Endothelial cell of umbilical vein (primary cell): Measurements from ENCODE around the gene SLC26A11. TPM values are rescaled to one million over a fixed set of nuclear protein-coding genes. Genes with fewer than 3 reads are reported as not detected.

Experiments
- BruUV-seq: library from RNA; stranded (reverse); fragments of 400-500 nt; replicated peaks from 2 replicates; lab custom pipeline; 2021; lab: Mats Ljungman, UMichigan
- CTCF ChIA-PET: fragments of 300-600, 350-600 bp; sonication (Branson Sonifier 250); formaldehyde crosslinking; loops from one replicate; lab custom pipeline; 2021; ENCODE audit warnings: antibody characterized with exemption, inconsistent platforms; lab: Charles Lee
- POLR2A ChIA-PET: fragments of 300-600, 350-600 bp; sonication (Branson Sonifier 250); formaldehyde crosslinking; loops from one replicate; lab custom pipeline; 2021; ENCODE audit warnings: antibody characterized with exemption, inconsistent platforms; lab: Charles Lee
- DNase-seq: peaks from one replicate; pipeline ENCODE4 v3.0.0-alpha.2; 2011; ENCODE audit warnings: low read depth, low spot score
- FAIRE-seq: peaks from 2 replicates; lab custom pipeline; 2011; peaks lifted over from hg19 to GRCh38; lab: Jason Lieb, UNC
- H2AFZ ChIP-seq: 2 replicates; pipeline ENCODE4 v1.6.0; 2012; ENCODE audit warnings: low read depth, low read length, control low read depth, inconsistent platforms
- H3K27ac ChIP-seq: 2 replicates; pipeline ENCODE4 v1.5.1; 2011; ENCODE audit warnings: low read depth, mild to moderate bottlenecking, control low read depth, low read length, moderate library complexity; ENCODE audit not compliant: insufficient read depth
- H3K27me3 ChIP-seq, 2 experiments: 2 replicates each; pipeline versions ENCODE4 v1.6.0 to v1.6.1; 2011; ENCODE audit warnings: low read length in 2 of 2, mixed read lengths in 1 of 2; ENCODE audit not compliant: control insufficient read depth in 2 of 2, insufficient read depth in 2 of 2
- H3K36me3 ChIP-seq, 2 experiments: 2 replicates in 1 of 2; 3 replicates in 1 of 2; pipeline ENCODE4 v1.5.1; 2011; ENCODE audit warnings: low read length in 2 of 2, mild to moderate bottlenecking in 1 of 2, moderate library complexity in 1 of 2; ENCODE audit not compliant: control insufficient read depth in 2 of 2, insufficient read depth in 2 of 2; ENCODE audit errors: extremely low read depth in 1 of 2
- H3K4me1 ChIP-seq: 3 replicates; pipeline ENCODE4 v1.5.1; 2011; ENCODE audit warnings: mild to moderate bottlenecking, low read length; ENCODE audit not compliant: control insufficient read depth, insufficient read depth; ENCODE audit errors: extremely low read depth
- H3K4me2 ChIP-seq: 2 replicates; pipeline ENCODE4 v1.6.1; 2011; ENCODE audit warnings: low read length, control low read depth, mixed read lengths; ENCODE audit not compliant: insufficient read depth
- H3K4me3 ChIP-seq, 3 experiments: fragments of 200-600 bp in 1 of 3; sonication (generic), shearing (Covaris generic) in 1 of 3; replicated peaks in 1 of 3; 2 replicates each; pipeline ENCODE4 v1.5.1; 2011 to 2016; ENCODE audit warnings: control low read depth in 3 of 3, low read length in 3 of 3, mild to moderate bottlenecking in 2 of 3, inconsistent platforms in 1 of 3, low read depth in 1 of 3, moderate library complexity in 1 of 3; ENCODE audit not compliant: insufficient read depth in 1 of 3
- H3K79me2 ChIP-seq: 2 replicates; pipeline ENCODE4 v1.6.0; 2012; ENCODE audit warnings: low read length, inconsistent platforms; ENCODE audit not compliant: control insufficient read depth, insufficient read depth
- H3K9ac ChIP-seq: replicated peaks from 2 replicates; pipeline ENCODE3; 2011; ENCODE audit warnings: low read length, control low read depth; ENCODE audit not compliant: insufficient read depth; ENCODE audit errors: extremely low read depth
- H3K9me1 ChIP-seq: replicated peaks from 3 replicates; pipeline ENCODE4 v1.6.0; 2011; ENCODE audit warnings: mild to moderate bottlenecking, low read length; ENCODE audit not compliant: control insufficient read depth, insufficient read depth; ENCODE audit errors: extremely low read depth
- H3K9me3 ChIP-seq: replicated peaks from 2 replicates; pipeline ENCODE4 v1.5.1; 2012; ENCODE audit warnings: low read length, inconsistent platforms; ENCODE audit not compliant: control insufficient read depth, insufficient read depth
- H4K20me1 ChIP-seq: replicated peaks from 2 replicates; pipeline ENCODE3; 2011; ENCODE audit warnings: mild to moderate bottlenecking, low read length; ENCODE audit not compliant: control insufficient read depth, insufficient read depth; ENCODE audit errors: extremely low read depth
- CTCF ChIP-seq, 2 donors: IDR thresholded peaks; 1 replicate in 1 of 2; 2 replicates in 1 of 2; pipeline ENCODE4 v1.5.1; 2011; ENCODE audit warnings: low read length in 2 of 2, mild to moderate bottlenecking in 2 of 2, moderate library complexity in 2 of 2, control low read depth in 1 of 2, inconsistent platforms in 1 of 2, low read depth in 1 of 2; ENCODE audit not compliant: insufficient read depth in 1 of 2; ENCODE audit errors: extremely low read depth in 1 of 2
- EZH2 ChIP-seq: IDR thresholded peaks from 2 replicates; pipeline ENCODE4 v1.6.1; 2012; ENCODE audit warnings: borderline replicate concordance, low read depth, mild to moderate bottlenecking, moderate library complexity, low read length, inconsistent platforms; ENCODE audit not compliant: severe bottlenecking
- FOS ChIP-seq: IDR thresholded peaks from 2 replicates; pipeline ENCODE4 v1.6.1; 2011; ENCODE audit warnings: mild to moderate bottlenecking, low read length, moderate library complexity, borderline replicate concordance; ENCODE audit not compliant: insufficient read depth
- GATA2 ChIP-seq: IDR thresholded peaks from 2 replicates; pipeline ENCODE4 v1.7.0; 2011; ENCODE audit warnings: low read depth, mild to moderate bottlenecking, moderate library complexity, mixed read lengths, low read length; ENCODE audit not compliant: insufficient read length, insufficient read depth
- JUN ChIP-seq: IDR thresholded peaks from 2 replicates; pipeline ENCODE4 v1.6.1; 2011; ENCODE audit warnings: borderline replicate concordance, low read depth; ENCODE audit not compliant: insufficient read length, insufficient read depth
- MYC ChIP-seq: IDR thresholded peaks from one replicate; pipeline ENCODE4 v1.6.1; 2011; ENCODE audit warnings: mild to moderate bottlenecking, low read depth, low read length
- POLR2A ChIP-seq: IDR thresholded peaks from 2 replicates; pipeline ENCODE4 v1.6.1; 2012; ENCODE audit warnings: low read depth, mild to moderate bottlenecking, control low read depth, low read length
- POLR2AphosphoS5 ChIP-seq: IDR thresholded peaks from 2 replicates; pipeline ENCODE4 v1.6.1; 2012; ENCODE audit warnings: low read depth, mild to moderate bottlenecking, control low read depth, low read length, moderate library complexity; ENCODE audit not compliant: insufficient read depth
- dilution Hi-C: fragments of 300-500 bp; cut with MboI; formaldehyde crosslinking; loops from one replicate; pipeline ENCODE4 v1.15.0; 2019; ENCODE audit warnings: low sequenced_read_pairs; ENCODE audit not compliant: extremely low pct_ligation_motif_present
- intact Hi-C: fragments of 100-400 bp; cut with micrococcal nuclease; formaldehyde crosslinking; loops from one replicate; pipeline ENCODE4 v1.10.0; 2022
- polyA plus RNA-seq, 4 experiments: library from polyadenylated mRNA; depleted of rRNA in 3 of 4; stranded (reverse) in 3 of 4; unstranded in 1 of 4; fragments of >200 nt; gene quantifications; 2 replicates each; pipeline versions ENCODE4 v1.2.1 to v1.2.3, GENCODE V29; 2011 to 2012; ENCODE audit warnings: missing spikeins in 1 of 4
- total RNA-seq: library from RNA; stranded (reverse); gene quantifications from 2 replicates; pipeline ENCODE4 v1.2.3, GENCODE V29; 2021
- TF ChIP-seq, protein P1 (sequence below): IDR thresholded peaks from 2 replicates; pipeline ENCODE4 v1.6.1; 2011; ENCODE audit not compliant: insufficient read depth, insufficient read length

Gene SLC26A11
- total and polyA plus RNA-seq, 2 donors (not counting 3 experiments of a cell fraction or from before 2014, with no cell fraction given) = 25.2 to 33.0 TPM

DNA sequence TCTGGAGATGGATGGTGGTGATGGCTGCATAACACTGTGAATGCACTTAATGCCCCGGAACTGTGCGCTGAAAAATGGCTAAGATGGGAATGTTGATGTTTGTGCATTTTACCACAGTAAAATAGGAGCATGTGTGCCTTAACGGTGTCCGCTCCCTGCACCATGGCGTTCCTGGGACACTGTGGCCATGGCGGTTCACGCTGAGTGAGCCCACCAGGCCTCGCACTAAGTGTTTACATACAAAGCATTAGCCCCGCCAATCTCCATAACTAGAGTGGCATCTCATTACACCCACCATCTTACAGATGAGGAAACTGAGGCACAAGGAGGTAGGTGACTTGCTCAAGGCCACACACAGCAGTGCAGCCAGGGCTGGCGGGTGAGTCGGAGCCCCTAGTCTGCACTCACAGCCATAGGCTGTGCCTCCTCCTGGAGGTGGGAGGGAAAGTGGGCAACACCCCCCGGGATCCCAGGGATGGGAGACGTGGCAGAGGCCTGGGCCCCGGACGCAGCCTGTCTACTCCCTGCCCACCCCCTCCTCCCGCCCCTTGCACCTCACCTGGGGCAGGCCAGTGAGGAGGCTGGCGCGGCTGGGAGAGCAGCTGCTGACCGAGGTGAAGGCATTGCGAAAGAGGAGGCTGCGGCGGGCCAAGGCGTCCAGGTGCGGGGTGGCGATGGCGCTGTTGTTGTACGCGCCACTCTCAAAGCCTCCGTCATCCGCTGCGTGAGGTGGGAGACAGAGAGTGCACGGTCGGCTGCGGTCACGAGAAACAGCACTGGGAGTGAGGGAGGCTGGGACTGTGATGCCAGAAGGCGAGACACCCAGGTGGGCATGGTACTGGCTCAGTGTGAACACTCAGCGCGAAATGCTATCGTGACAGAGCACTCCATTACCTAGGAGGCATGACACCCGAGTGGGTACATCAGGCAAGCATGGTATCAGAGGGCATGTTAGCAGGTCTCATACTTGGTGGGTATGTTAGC lies 3.5 kb upstream of the SLC26A11 start:
- Histone ChIP-seq H3K4me3 (no peak overlapping the region), H3K79me2 (peaks cover 11% of the 10 kb centered on the region), H4K20me1 (no peaks in the 10 kb centered on the region), H3K9me1 (no peaks in the 10 kb centered on the region), H3K36me3 (peaks cover 3 to 26% of the 10 kb centered on the region in 2 experiments), H3K9me3 (no peaks in the 10 kb centered on the region), H2AFZ (no peak overlapping the region), H3K9ac (no peak overlapping the region), H3K4me2 (no peak overlapping the region), H3K4me1 (peaks cover 13% of the 10 kb centered on the region), H3K27ac (no peak overlapping the region), H3K27me3 (no peaks in the 10 kb centered on the region)
- no TSS peak for BruUV-seq
- POLR2A ChIA-PET = interaction anchor here (0.5 kb wide), 1 partner anchor 202 kb away, joined by 3 read pairs; no protein-coding TSS in a partner anchor
- FAIRE-seq = no peak
- intact Hi-C loops (no loop called here), dilution Hi-C loops (no loop called here)
- TF ChIP-seq CTCF (IDR thresholded peaks at IDR 0.05; ENCODE audit: extremely low read depth in 1 of 2, insufficient read depth in 1 of 2, low read depth in 1 of 2, low read length in 2 of 2) (no peak), POLR2A (no peak), EZH2 (no peak), FOS (no peak), POLR2AphosphoS5 (no peak), JUN (no peak), MYC (no peak), GATA2 (no peak)
- TF ChIP-seq, protein P1, sequence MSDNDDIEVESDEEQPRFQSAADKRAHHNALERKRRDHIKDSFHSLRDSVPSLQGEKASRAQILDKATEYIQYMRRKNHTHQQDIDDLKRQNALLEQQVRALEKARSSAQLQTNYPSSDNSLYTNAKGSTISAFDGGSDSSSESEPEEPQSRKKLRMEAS = no peak
- CTCF ChIA-PET = no interaction called here
- DNase-seq = no peak
